ENCODE measurements around the gene ANO6.

Gene ANO6

GRCh38 chr12:45406988-45407850 lies 191.3 kb downstream of the ANO6 start:
- DNase-seq (ENCODE audit: low spot score), result no peak

GRCh38 chr12:45407981-45408728 lies 192.3 kb downstream of the ANO6 start:
- DNase-seq (ENCODE audit: low spot score), result no peak

- no peak for DNase-seq (ENCODE audit: low spot score)
These were observed 192.8 kb downstream of the ANO6 start for GRCh38 chr12:45408729-45409114.

GRCh38 chr12:45409966-45410365 lies 194.1 kb downstream of the ANO6 start:
- DNase-seq (ENCODE audit: low spot score), result no peak

DNA sequence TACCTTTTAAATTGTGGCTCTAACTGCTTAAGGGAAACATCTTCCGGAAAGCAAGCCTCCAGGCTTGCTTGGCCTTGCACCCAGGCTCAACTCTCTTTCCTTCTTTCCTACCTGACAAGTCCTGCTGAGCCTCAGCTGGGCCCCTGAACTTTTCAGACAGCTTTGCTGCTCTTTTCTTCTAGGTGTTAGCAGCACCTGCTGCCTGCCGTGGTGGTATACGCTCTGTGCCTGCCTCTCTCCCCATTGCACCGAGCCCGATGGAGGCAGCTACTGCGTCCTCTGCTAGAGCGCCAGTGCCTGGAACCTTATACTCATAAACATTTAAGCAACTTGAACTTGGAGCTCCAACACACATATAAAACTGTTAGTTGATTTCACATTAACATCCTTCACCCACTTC lies 195.7 kb downstream of the ANO6 start:
- DNase-seq (ENCODE audit: low spot score), result no peak

- DNase-seq (ENCODE audit: low spot score), result no peak
These were observed 199.5 kb downstream of the ANO6 start for GRCh38 chr12:45415393-45415817.

- DNase-seq (ENCODE audit: low spot score), result no peak
These were observed 200.2 kb downstream of the ANO6 start for GRCh38 chr12:45416126-45416525.

DNA sequence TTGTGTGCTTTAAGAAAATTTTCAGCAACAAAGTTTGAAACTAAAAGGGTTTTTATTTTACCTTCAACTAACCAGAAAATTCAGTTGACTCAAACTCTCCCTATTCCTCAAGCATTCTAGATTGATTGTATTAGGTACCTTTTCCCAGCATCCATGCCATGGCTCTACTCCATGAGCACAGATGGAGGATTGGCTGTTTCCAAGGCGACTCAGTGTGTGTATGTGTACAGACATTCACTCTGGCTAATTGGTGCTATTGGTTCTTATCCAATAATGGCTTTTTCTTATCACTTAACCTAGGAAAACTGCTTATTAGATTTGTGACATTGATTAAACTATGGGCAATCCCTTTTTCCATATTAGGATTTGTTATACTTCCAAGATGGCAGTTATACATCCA lies 202.6 kb downstream of the ANO6 start:
- no peak for DNase-seq (ENCODE audit: low spot score)

DNA sequence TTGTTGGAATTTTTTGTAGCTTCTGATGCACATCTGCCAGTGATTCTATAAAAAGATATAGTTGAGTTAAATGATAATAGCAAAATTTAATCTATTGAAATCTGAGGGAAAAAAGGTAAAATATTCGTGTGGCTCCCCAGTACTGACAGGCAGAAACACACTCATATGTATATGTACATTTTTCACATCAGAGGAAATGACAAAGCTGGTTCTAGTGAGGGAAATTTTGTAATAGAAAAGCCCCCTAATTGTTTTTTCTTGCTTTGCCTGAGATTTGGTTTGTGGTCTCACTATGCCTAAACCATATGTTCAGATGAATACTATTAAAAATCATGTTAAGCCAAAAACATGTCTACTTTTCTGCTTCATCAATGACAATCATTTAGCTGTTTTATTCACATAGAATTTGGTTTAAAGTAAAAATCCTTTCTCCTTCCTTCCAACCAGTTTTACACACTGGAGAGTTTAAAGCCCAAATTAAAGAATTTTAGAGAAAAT lies 203.5 kb downstream of the ANO6 start:
- DNase-seq (ENCODE audit: low spot score), result no peak

GRCh38 chr12:45421736-45422135 lies 205.8 kb downstream of the ANO6 start:
- no peak for DNase-seq (ENCODE audit: low spot score)

- no peak for DNase-seq (ENCODE audit: low spot score)
These were observed 208.0 kb downstream of the ANO6 start for GRCh38 chr12:45423931-45424330.

DNA sequence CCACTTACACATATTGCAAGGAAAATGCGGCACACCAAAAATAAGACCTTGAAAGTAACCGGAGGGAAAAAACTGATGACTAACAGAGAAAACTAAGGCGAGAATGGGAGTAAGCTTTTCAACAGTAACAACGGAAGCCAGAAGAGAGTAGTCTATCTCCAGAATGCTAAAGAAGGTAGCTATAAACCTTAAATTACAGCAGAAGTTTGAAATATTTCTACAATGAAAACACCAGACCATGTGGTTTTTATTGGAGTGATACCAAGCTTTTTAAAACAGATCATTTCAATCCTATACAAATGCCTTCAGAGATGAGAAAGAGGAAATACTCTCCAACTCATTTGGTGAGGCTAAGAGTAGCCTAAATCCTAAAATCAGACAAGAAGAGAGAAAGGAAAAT lies 209.5 kb downstream of the ANO6 start:
- DNase-seq (ENCODE audit: low spot score), result no peak

GRCh38 chr12:45426294-45426693 lies 210.4 kb downstream of the ANO6 start:
- DNase-seq (ENCODE audit: low spot score), result no peak

GRCh38 chr12:45427042-45427441 lies 211.1 kb downstream of the ANO6 start:
- no peak for DNase-seq (ENCODE audit: low spot score)

- no peak for DNase-seq (ENCODE audit: low spot score)
These were observed 213.9 kb downstream of the ANO6 start for GRCh38 chr12:45429831-45430230.

DNA sequence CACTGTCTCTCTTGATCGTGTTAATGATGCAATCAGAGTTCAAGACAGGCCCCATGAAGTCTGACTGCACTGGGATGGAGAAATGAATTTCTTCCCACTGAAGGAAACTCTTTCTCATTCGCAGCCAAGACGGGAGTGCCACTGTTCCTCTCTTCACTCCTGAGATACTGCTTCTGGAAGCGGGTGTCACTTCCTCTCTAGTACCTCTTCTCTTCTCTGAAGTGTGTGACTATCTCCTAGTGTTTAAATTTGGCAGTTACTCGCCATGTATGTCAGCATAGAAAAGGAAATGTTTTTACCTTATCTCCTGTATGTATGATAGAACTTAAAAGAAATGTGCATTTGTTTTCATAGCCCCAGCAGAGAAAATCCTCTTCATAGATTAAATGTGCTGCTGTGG lies 215.2 kb downstream of the ANO6 start:
- no peak for DNase-seq (ENCODE audit: low spot score)

GRCh38 chr12:45432710-45433109 lies 216.8 kb downstream of the ANO6 start:
- no peak for DNase-seq (ENCODE audit: low spot score)

DNA sequence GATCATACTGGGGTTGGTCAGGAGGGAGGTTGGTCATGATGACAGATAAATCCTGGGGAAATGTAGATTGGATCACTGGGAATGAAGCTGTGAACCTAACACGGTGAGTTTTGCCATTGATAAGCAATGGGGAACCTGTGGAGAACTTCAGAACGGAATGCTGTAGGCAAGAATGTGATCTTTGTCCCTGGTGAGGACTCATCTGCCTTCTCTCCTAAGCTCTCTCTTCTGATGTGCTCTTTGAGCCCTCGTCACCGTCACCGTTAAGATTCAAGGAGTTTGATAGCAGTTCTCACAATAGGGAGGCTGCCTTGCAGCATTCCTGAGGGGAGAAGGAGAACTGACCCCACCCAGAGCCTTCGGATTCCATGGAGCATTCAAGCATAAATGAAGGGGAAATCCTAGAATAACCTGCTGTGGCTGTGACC lies 217.6 kb downstream of the ANO6 start:
- DNase-seq (ENCODE audit: low spot score), result no peak

GRCh38 chr12:45434094-45434493 lies 218.2 kb downstream of the ANO6 start:
- DNase-seq (ENCODE audit: low spot score), result no peak

- DNase-seq (ENCODE audit: low spot score), result no peak
These were observed 220.2 kb downstream of the ANO6 start for GRCh38 chr12:45435945-45436710.

DNA sequence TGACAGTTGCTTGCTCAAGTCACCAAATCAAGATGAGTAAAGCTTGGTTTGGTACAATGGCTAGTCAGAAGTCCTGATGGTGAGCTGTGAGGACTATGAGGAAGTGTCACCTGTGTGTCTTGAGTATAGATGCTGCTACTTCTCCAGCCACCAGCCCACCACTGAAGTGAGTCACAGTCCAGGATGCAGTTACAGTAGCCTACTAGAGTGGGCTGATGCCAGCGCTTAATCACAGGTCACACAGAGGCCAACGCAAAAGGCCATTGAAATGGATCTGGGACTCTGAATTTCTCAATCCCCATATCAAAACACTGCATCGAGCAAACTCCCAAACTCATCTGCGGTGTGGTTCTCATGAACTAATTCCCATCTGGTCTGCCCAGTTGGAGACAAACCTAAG lies 223.1 kb downstream of the ANO6 start:
- no peak for DNase-seq (ENCODE audit: low spot score)

DNA sequence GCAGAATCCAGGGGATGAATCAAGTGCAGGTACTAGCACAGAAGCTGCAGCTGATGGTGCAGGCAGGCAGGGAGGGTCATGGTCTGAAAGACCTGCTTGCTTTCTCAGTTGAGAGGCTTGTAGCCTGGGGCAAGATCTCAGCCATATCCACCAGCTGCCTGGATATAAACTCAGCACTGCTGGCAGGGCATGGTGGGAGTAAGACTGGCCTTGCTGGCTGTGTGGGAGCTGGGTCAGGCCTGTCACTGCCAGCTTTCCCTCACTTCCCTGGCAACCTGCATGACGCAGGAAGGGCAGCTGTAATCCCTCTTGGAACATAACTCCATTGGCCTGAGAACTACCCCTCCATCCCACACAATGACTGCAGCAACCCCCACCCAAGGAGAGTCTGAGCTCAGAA lies 230.1 kb downstream of the ANO6 start:
- no peak for DNase-seq (ENCODE audit: low spot score)
